ENCODE measurements around the gene CAV1.
"Not testable (repeated sequence)": the region's sequence is repeated elsewhere in the genome, so short reads cannot be mapped to it uniquely, and the experiment has no call there.

The CAV1 gene

DNA sequence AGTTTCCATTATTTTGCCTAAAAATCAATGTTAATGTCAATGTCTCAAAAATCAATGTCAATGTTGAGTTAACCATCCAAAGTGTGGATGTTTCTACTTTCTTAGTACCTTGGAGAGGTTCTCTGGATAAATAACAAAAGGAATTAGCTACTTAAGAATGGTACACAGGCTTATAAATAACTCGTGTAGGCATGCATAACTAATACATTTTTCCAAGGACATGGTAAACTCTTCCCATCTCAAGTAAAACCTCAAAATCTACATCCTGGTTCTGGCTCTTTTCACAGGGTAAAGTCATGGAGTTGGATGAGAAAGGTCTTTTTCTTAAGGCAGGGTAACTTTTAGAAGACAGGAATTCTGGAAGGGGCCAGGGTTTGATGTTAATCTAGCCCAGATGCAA is 59.9 kb downstream of the CAV1 start:
- no peak for DNase-seq

GRCh38 chr7:116585392-116585791 is 60.6 kb downstream of the CAV1 start:
- no peak for DNase-seq

GRCh38 chr7:116585967-116586366 is 61.1 kb downstream of the CAV1 start:
- DNase-seq, result no peak

GRCh38 chr7:116587200-116587599 is 62.4 kb downstream of the CAV1 start:
- not testable (repeated sequence) for DNase-seq

- DNase-seq, result peak in 1 of 2 experiments; percentile 25
Measured at GRCh38 chr7:116588225-116588624, 63.4 kb downstream of the CAV1 start.

DNA sequence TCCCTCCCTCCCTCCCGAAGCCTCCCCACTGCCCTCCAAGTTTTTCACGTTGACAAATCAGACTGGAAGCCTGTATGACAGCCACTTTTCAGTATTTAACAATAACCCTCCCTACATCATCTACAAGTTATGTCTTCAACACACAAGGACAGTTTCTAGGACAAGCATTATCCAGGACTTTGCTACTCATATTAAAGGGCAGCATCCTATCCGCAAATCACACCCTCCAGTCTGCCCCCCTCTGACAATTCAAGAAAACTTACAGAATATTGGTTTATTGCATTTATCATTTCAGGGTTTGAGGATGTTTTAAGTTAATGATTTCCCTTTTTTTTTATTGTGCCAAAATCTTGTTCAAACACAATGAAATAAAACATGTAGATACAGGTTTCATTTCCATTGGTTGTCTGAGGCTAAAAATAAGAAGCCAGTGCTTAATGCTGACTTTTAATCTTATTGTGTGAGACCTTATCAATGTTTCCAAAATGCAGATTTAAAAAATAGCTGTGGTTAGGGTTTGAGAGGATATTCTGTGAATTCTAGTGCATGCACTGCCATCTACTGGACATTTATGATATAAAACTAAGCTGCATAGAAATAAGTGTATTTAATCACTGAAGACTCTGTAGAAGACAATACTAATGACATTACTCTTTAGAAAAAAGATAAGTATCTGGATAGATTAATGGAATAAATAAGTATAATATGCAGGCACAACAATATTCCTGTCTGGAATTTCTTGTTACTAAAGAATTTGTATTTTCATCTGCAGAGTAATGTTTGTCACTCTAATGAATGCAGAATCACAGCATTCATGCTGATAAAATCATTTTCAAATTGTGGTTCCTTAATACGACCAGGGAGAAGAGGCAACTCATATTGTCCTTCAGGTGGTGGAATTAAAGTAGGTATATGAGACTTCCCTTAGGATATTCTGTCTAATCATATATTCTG is 64.1 kb downstream of the CAV1 start:
- DNase-seq, result peak in 1 of 2 experiments; percentile 52

DNA sequence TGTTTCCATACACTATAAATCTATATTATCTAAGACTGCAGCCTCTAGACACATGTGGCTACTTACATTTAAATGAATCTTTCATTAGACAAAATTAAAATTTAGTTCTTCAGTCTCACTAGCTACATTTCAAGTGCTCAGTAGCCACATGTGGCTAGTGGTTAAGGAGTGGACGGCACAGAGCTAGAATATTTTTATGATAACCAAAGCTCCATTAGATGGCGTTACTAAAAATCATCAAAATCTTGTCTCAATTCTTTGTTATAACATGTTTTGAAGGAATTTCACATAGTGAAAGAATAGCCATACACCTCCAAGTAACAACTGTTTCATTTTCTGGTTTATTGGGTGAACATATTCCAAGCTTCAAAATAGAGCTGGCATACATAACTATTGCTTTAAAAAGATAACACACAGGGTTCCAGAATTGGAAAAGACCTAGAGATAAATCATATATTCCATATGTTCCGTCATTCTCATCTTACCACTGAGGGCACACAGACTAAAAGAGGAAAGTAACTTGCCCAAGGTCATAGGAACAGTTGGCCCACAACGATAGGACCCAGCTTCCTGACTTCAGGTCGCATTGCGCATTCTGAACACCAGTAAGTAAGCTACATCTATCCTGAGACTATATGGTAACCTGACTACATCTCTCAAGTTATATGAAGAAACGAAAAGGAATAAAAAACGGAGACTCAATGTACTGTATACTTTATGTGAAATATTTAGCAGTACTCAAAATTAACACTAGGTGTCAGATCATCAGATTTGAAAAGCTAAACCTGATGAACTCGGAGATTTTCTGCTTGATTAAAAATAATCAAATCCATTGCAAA is 66.6 kb downstream of the CAV1 start:
- DNase-seq, result peak in 1 of 2 experiments; percentile 60

DNA sequence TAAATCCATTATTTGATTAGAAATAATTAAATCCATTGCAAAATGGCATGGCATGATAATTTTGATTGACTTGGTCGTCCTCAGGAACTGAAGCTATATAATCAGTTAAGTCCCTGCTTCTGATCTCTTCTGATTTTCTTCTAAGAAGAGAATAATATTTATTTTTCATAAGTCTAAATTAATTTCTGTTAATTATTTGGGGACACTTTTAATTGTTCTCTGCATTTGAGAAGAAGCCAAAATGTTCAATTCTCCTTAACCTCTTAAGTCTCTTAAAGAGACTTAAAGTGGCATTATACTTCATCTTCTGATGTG is 67.2 kb downstream of the CAV1 start:
- DNase-seq, result no peak

GRCh38 chr7:116592445-116592844 is 67.6 kb downstream of the CAV1 start:
- no peak for DNase-seq

- DNase-seq, result no peak
Measured at GRCh38 chr7:116593359-116594075, 68.7 kb downstream of the CAV1 start.

GRCh38 chr7:116595063-116595462 is 70.2 kb downstream of the CAV1 start:
- no peak for DNase-seq

DNA sequence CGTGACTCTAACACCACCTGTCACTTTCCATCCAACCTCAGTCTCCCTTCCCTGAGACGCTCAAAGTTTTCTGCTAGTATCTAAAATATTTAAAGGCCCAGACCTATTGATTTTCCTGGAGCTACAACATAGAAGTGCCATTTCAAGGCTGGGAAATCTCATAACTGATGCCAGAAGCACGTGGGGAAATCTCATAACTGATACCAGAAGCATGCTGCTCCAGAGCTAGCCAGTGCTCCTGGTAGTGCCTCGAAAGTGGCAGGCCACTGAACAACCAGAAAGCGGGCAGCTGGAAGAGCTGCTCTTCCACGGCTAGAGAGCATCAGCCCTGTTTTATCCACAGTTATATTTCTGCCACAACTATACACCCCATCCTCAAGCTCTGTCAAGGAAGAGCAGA is 72.5 kb downstream of the CAV1 start:
- no peak for DNase-seq

- no peak for DNase-seq
Measured at GRCh38 chr7:116598278-116598677, 73.4 kb downstream of the CAV1 start.

- no peak for DNase-seq
Measured at GRCh38 chr7:116598861-116599260, 74.0 kb downstream of the CAV1 start.

- no peak for DNase-seq
Measured at GRCh38 chr7:116601426-116601825, 76.6 kb downstream of the CAV1 start.

DNA sequence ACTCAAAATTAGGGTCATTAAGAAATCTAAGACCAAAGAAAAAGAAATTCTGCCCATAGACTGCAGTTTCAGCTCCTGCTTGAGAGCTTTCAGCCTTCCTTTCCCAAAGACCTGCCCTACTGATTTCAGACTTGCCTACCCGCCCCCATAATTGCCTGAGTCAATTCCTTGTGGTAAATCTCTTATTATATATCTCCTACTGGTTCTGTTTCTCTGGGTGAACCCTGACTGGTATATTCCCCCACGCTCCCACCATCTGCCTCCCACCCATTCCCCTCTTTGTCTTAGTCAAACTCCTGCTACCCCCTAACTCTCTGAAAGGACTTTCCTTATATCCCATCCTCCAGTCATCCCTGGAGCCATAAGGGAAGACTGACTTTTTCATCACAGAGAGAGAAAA is 82.5 kb downstream of the CAV1 start:
- DNase-seq, result no peak

DNA sequence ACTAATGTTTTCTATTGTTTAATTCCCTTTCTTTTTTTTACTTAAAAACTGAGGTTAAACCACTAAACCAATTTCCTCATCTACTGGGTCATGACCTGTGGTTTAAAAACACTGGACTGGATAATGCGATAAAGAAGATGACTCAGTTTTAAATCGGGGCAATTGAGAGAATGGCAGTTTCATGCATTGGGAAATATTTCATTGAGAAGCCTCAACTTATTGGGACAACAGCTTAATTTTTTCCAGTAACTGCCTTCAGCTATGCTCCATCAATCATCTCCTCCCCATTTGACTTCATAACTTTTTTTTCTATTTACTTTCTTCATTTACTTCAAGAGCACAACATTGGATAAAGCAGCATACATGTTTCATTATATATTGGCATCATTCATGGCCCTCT is 85.4 kb downstream of the CAV1 start:
- DNase-seq, result no peak

GRCh38 chr7:116610721-116611120 is 85.9 kb downstream of the CAV1 start:
- DNase-seq, result no peak

All from SW 1271 (cell line).